LNCAP (cell line): ENCODE measurements around the gene PIANP.

Source experiments
- TF ChIP-seq, protein P1 (sequence below): fragments of 450-650 bp; IDR thresholded peaks from 2 replicates; pipeline ENCODE4 v1.5.1; 2017; ENCODE audit warnings: mild to moderate bottlenecking

Gene PIANP

DNA sequence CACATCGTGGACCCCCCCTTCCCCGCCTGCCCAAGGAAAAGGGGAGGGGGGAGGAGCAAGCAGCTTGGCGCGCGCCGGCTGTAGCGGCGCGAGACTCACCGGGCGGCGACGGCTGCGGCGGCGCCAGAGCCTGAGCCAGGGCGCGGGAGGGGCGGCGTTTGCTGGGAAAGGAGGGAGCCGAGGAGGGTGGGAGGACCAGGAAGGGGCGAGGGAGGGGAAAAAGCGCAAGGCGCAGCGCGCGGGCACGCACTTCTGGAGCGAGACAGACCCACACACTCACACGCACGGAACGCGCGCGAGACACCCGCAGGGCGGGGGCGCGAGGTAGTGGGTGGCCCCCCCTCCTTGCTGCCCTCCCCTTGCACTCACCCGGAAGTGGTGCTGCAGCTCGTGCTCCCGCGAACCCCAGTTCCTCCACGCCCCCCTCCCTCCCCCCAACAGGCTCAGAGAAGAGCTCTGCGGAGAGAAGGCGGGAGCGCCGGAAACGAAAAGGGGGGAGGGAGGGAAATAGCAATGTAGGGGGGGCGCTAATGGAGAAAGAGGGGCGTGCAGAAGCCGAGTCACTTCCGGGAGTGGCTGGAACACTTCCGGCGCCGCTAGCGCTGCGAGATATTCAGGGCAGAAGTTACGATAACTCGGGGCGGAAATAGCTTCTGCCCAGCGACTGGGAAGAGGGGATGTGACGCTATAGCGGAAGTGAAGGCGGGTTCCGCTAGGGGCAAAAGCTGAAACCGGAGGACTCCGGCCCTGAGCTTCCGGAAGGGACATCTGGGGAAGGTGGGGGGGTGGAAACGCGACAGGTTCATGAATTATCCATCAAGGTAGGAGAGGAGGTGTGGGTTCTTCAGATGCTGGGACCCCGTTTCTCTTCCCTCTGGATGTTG is 11.4 kb downstream of the PIANP start, which contains the start of gene ZNF384:
Gene ZNF384 (minus strand): TSS at position 377 of the 884 bp plus-strand sequence. CDS start 9,855 bp downstream, outside the sequence.
- TF ChIP-seq, protein P1, sequence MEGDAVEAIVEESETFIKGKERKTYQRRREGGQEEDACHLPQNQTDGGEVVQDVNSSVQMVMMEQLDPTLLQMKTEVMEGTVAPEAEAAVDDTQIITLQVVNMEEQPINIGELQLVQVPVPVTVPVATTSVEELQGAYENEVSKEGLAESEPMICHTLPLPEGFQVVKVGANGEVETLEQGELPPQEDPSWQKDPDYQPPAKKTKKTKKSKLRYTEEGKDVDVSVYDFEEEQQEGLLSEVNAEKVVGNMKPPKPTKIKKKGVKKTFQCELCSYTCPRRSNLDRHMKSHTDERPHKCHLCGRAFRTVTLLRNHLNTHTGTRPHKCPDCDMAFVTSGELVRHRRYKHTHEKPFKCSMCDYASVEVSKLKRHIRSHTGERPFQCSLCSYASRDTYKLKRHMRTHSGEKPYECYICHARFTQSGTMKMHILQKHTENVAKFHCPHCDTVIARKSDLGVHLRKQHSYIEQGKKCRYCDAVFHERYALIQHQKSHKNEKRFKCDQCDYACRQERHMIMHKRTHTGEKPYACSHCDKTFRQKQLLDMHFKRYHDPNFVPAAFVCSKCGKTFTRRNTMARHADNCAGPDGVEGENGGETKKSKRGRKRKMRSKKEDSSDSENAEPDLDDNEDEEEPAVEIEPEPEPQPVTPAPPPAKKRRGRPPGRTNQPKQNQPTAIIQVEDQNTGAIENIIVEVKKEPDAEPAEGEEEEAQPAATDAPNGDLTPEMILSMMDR = no peak

DNA sequence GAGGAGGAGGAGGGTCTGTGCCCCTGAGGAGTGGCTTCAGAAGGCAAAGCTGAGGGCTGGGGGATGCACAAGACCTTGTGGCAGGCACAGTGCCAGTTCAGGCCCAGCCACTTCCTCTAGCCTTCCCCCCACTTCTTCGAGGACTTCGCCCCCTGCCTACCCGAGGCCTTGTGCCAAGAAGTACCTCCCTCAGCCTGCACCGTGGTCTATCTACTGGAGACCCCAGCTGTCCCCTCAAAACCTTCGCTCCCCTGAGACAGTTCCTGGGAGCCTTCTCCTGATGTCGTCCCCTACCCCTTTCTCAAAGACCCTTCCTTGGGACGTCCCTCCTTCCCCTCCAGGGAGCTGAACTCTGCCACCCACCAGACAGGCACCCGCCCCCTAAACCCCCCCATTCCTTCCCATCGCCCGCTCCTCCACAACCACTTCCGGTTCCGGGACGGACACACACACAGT is 12.0 kb downstream of the PIANP start:
- TF ChIP-seq, protein P1 = no peak

DNA sequence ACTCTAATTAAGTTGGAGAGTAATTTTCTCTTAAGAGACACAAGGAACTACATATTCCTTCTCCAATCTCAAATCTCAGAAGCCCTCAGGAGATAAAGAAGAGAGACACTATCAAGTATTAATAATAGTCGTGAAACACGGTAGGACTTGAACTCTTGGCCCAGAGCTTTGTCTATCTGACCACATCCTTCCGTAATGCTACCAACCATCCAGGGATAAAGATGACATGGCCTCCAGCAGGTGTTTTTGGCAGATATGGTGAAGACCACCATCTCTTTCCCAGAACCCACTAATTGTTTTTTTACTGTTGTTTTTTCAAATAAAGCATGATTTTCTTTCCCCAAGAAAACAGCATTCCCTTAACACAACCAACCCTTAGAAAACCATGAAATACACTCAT is 14.8 kb downstream of the PIANP start:
- TF ChIP-seq, protein P1 = no peak

DNA sequence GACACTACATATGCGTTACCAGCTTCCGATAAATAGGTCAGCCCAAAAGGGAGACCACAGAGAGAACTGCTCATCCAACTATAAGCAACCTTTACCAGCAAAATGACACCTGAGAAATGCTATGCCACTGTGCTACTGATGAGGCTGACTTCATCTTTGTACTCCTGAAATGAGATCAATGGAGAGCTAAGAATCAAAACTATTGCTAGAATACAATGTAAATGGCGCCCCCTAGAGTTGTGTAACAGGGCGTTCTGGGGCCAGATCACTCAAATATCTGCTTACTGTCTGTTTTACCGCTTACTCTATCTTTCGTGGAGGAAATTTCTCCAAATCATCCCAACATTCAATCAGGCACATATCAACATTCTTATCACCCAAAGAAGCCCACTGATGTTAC is 16.0 kb downstream of the PIANP start:
- TF ChIP-seq, protein P1 = peak; percentile 63

DNA sequence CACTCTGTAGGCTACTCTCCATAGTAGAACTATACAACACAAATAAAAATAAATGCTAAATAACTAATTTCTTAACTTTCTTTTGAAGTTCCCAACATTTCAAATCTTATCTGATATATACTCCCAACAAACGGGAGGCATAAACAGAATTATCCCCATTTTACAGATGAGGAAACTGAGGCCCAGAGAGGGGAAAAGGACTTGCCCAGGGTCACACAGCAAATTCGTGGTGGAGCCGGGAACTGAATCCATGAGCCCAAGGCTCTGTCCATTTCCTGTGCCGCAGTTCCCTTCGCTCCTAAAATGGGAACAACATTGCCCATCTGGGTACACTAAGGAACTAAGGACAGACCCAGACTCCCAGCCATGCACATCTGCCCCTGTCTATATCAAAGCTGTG is 23.7 kb downstream of the PIANP start:
- TF ChIP-seq, protein P1 = no peak

DNA sequence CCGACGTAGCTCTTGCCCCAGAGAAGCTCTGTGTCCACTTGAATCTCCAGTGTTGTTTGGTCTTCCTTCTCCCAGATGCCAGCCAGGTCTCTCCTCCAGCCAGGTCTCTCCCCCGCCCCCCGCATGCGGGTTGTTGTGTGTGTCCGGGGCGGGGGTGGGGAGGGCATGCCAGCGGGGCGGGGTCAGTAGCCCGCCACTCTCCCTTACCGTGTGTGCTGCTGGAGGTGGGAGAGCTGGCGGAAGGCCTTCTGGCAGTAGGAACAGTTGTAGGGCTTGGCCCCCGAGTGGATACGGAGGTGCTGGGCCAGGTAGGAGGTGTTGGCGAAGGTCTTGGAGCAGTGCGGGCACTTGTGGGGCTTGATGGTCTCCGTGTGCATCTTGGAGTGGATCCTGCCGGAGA is 28.5 kb downstream of the PIANP start:
- TF ChIP-seq, protein P1 = no peak

DNA sequence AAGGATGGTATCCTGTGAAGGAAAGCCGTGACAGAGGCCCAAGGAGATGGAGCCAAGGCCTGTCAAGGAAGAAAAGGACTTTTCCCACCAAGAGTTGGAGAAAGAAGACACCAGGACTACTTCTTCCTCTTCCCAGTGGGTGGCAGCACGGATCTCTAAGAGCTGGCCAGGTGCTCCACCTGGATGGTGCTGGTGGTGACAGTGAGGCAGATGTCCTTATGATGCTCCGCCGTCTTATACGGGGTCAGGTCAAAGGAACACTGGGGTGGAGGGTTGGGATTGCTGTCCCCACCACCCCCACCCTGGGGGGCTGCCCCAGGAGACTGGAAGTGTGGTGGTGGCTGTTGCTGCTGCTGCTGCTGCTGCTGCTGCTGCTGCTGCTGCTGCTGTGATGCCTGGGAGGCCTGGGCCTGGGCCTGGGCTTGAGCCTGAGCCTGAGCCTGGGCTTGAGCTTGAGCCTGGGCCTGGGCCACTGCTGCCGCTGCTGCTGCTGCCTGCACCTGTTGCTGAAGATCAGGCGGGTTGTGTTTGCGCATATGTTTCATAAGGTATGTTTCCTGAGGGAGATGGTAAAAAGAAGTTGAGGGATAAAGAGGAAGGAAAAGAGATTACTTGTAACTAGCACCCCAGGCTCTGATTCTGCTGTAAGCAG is 32.9 kb downstream of the PIANP start:
- TF ChIP-seq, protein P1 = peak; percentile 40
